ENCODE results near the gene ADAM10. TPM values are rescaled to one million over a fixed set of nuclear protein-coding genes. Genes with fewer than 3 reads are reported as not detected.

The ADAM10 gene
- total and polyA plus RNA-seq, 2 of the 8 experiments (the other 6 are each of a cell fraction or from before 2014, with no cell fraction given) = 46.5 to 163 TPM

- no peak for FAIRE-seq
- WGBS, 2 experiments (ENCODE audit: extremely low coverage in 1 of 2, insufficient coverage in 1 of 2, insufficient read length in 1 of 2, insufficient replicate concordance in 2 of 2, low coverage in 1 of 2, low lambda C conversion rate in 2 of 2, missing lambda C conversion rate in 1 of 2) = 86% methylated on average over 12 of the region's 12 CpGs; no CpG with 5 or more reads in 1 of the 2 experiments
- no peak for TF ChIP-seq JUND (IDR thresholded peaks at IDR 0.05; ENCODE audit: low read length)
- TF ChIP-seq RXRA (IDR thresholded peaks at IDR 0.05; ENCODE audit: insufficient read depth, low read depth, low read length) = no peak
- no peak for TF ChIP-seq JUN (IDR thresholded peaks at IDR 0.05; ENCODE audit: low read depth, low read length)
- no peak for TF ChIP-seq RAD21 (IDR thresholded peaks at IDR 0.05 in 1 of 2, conservative IDR thresholded peaks at IDR 0.05 in 1 of 2; ENCODE audit: low read depth in 2 of 2, low read length in 2 of 2)
- TF ChIP-seq GTF2F1 (IDR thresholded peaks at IDR 0.05; ENCODE audit: borderline replicate concordance, low read depth, low read length) = no peak
- no peak for TF ChIP-seq EZH2 (IDR thresholded peaks at IDR 0.05; ENCODE audit: low read depth, low read length, severe bottlenecking)
- TF ChIP-seq CHD2 (IDR thresholded peaks at IDR 0.05; ENCODE audit: low read length) = no peak
- TF ChIP-seq TBP (IDR thresholded peaks at IDR 0.05; ENCODE audit: low read depth, low read length) = no peak
- no peak for TF ChIP-seq SIX5 (IDR thresholded peaks at IDR 0.05; ENCODE audit: low read depth, low read length)
- no peak for TF ChIP-seq CREB1 (IDR thresholded peaks at IDR 0.05)
- TF ChIP-seq SUZ12 (IDR thresholded peaks at IDR 0.05; ENCODE audit: low read length) = no peak
Observed at GRCh38 chr15:58549013-58549784, 200.3 kb downstream of the ADAM10 start.

More at GRCh38 chr15:58549013-58549784, 200.3 kb downstream of the ADAM10 start:
- ChIA-PET CTCF (ENCODE audit: partially characterized antibody) (interaction anchor here (2.0 kb wide), 1 partner anchor 280 kb away, joined by 4 read pairs; no protein-coding TSS in a partner anchor), POLR2A (ENCODE audit: partially characterized antibody) (interaction anchor here (0.5 kb wide), 1 partner anchor 188 kb away, joined by 4 read pairs; no protein-coding TSS in a partner anchor)
- no peak overlapping the region for H3K23ac ChIP-seq (ENCODE audit: insufficient read length)
- H3K56ac ChIP-seq (replicated peaks; ENCODE audit: insufficient read length, low read depth, low read length) = no peak overlapping the region
- no peak overlapping the region for H2BK5ac ChIP-seq (ENCODE audit: low read depth, low read length)
- DNase-seq (ENCODE audit: low read depth in 1 of 2, low spot score in 2 of 2) = no peak
- no peak overlapping the region for H2AFZ ChIP-seq (ENCODE audit: low read length)
- no peak overlapping the region for H3K4ac ChIP-seq (replicated peaks; ENCODE audit: insufficient read length, low read depth, low read length)
- H4K20me1 ChIP-seq (replicated peaks in 1 of 2; ENCODE audit: control insufficient read depth in 1 of 2, insufficient read depth in 2 of 2, low read length in 2 of 2) = no peaks in the 10 kb centered on the region
- H4K8ac ChIP-seq (ENCODE audit: extremely low read depth, insufficient read depth, low read length) = no peak overlapping the region
- no peak overlapping the region for H2AK5ac ChIP-seq (ENCODE audit: low read depth, low read length)
- H3K4me3 ChIP-seq (ENCODE audit: extremely low read depth in 1 of 4, insufficient read depth in 2 of 4, low read depth in 3 of 4, low read length in 4 of 4) = no peak overlapping the region
- H3K14ac ChIP-seq (ENCODE audit: insufficient read length) = no peak overlapping the region
- no peak overlapping the region for H3K27ac ChIP-seq (ENCODE audit: low read depth, low read length)
- no peak overlapping the region for H3K4me2 ChIP-seq (ENCODE audit: insufficient read depth in 1 of 2, low read depth in 2 of 2, low read length in 2 of 2)
- H2BK120ac ChIP-seq (replicated peaks; ENCODE audit: low read depth, low read length) = no peak overlapping the region
- no peaks in the 10 kb centered on the region for H3K9me3 ChIP-seq (ENCODE audit: insufficient read depth in 2 of 2, low read depth in 1 of 2, low read length in 1 of 2)
- H3K36me3 ChIP-seq (ENCODE audit: control insufficient read depth in 2 of 4, insufficient read depth in 4 of 4, low read length in 3 of 4) = no peaks in the 10 kb centered on the region
- H3K23me2 ChIP-seq (ENCODE audit: low read depth, low read length) = 0 out of 2 replicates have a peak, but pooled peaks cover 2% of the 10 kb centered on the region
- no peak overlapping the region for H2BK12ac ChIP-seq (ENCODE audit: low read depth, low read length)
- H3K9ac ChIP-seq (replicated peaks in 1 of 4; ENCODE audit: extremely low read depth in 1 of 4, low read depth in 3 of 4, low read length in 3 of 4) = no peak overlapping the region
- no peak overlapping the region for H4K91ac ChIP-seq (replicated peaks; ENCODE audit: insufficient read length, low read length)
- no peak overlapping the region for H2BK20ac ChIP-seq (ENCODE audit: low read length)
- H3K4me1 ChIP-seq (replicated peaks in 1 of 4; ENCODE audit: control insufficient read depth in 3 of 4, insufficient read depth in 4 of 4, low read length in 3 of 4) = peaks cover 0 to 7% (median 2%) of the 10 kb centered on the region in 4 experiments; a peak in 3 of 7 replicates
- H3K79me2 ChIP-seq (ENCODE audit: control insufficient read depth in 1 of 2, insufficient read depth in 2 of 2, low read length in 2 of 2) = no peaks in the 10 kb centered on the region
- H4K5ac ChIP-seq (ENCODE audit: insufficient read length, low read depth, low read length) = no peak overlapping the region
- H2BK15ac ChIP-seq (ENCODE audit: low read length) = no peak overlapping the region
- H3K27me3 ChIP-seq (replicated peaks in 1 of 4; ENCODE audit: control insufficient read depth in 3 of 4, extremely low read depth in 1 of 4, insufficient read depth in 3 of 4, low read length in 3 of 4) = no peaks in the 10 kb centered on the region
- H3K18ac ChIP-seq (ENCODE audit: extremely low read depth, low read length) = no peak overlapping the region
- no peaks in the 10 kb centered on the region for H3K79me1 ChIP-seq (ENCODE audit: low read depth, low read length)

Data from H1 (cell line).